HG03025 (cell line): ENCODE measurements around the gene CRP.
"Not testable (repeated sequence)": the region's sequence is repeated elsewhere in the genome, so short reads cannot be mapped to it uniquely, and the experiment has no call there.

ENCODE experiments used
- ATAC-seq: cut with Tn5 transposase; IDR thresholded peaks from one replicate; pipeline ENCODE4 v1.9.1; 2021; ENCODE audit warnings: mild to moderate bottlenecking, moderate library complexity; ENCODE audit not compliant: unreplicated experiment, low FRiP score

Gene CRP

DNA sequence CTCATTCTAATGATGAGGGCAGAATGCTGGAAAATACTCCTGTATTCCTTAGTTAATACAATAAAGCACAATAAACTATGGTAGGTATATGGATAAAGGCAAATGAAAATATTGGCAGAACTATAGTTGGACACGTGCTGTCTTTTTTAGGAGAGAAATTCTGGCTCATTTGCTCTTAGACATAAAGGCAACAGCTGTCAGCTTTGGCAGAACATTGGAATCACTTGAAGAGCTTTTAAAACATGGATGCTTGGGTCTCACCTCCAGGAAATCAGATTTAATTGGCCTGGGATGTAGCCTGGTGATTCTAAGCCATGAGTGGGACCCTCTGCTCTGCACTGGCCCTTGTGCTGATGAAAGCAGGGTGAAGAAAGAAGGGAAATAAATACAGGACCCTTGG, 9.9 kb downstream of the CRP start:
- ATAC-seq: no peak

DNA sequence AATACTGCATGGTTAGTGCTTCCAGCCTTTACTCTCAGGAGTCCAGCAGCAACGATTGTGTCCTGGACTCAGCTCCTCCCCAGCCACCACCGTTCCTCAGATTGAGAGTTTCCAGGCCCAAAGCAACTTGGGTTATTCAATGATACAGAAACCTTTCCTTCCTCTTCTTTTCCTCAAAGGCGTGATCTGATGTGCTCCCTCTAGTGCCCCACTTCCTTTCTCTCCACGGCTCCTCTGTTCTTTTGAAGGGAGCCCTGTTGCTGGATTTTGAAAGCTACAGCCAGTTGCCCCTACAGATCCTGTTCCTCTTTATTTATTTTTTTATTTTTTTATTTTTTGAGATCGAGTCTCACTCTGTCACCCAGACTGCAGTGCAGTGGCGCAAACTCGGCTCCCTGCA, 14.1 kb downstream of the CRP start:
- no peak for ATAC-seq

GRCh38 chr1:159699653-159700052, 14.7 kb downstream of the CRP start:
- no peak for ATAC-seq

DNA sequence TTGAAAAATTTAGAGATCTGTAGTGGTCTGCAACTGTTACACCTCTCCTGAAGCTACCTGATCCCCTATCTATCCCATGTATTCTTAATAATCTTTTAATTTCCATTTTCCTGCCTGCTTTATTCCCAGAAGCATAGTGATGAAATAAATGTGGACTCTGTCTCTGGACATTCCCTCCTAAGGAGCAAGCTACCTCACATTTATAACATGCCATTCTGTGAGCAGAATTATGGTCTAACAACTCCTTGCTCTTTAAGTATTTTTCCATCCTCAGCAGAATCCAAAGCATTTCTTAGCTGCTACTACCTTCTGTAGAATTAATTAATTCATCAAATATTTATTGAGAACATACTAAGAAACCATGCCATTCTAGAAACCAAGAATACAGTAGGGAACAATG, 15.1 kb downstream of the CRP start:
- ATAC-seq: no peak

DNA sequence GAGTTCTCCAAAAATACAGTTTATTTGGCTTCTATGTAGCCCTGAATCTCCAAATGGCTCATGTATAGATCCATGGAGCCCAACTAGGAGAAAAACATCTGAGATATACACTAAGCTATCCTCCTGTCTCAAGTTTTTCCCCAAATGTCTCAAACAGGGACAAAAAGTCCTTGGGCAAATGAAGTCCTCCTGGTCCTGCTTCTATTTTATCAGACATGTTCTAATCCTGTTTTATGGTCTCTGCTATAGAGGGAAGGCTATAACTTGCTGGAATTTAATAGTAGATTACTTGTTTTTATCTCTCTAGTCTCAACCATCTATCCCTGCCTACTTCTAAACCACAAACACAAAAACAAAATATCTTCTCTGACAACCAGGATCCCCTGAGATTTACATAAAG, 26.9 kb downstream of the CRP start:
- no peak for ATAC-seq

- ATAC-seq: no peak
Observed at GRCh38 chr1:159686599-159687299, 27.6 kb downstream of the CRP start.

GRCh38 chr1:159678939-159679338, 35.5 kb downstream of the CRP start:
- no peak for ATAC-seq

DNA sequence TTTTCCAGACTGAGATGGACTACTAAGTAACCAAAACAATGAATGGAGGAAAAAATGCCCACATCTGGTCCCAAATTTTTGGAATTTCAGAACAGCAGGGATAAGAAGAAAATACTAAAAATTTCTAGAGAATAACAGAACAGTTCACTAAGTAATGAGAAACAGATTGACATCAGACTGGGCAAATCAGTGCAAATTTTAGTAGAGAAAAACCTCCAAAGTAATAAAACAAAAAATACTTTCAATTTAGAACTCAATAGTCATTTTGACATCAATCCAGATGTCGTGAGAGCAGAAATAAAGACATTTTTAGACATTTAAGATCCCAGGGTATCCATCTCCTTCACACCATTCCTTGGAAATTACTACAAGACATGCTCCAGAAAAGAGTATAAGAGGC, 39.3 kb downstream of the CRP start:
- no peak for ATAC-seq

- not testable (repeated sequence) for ATAC-seq
Observed at GRCh38 chr1:159672390-159672789, 42.0 kb downstream of the CRP start.

DNA sequence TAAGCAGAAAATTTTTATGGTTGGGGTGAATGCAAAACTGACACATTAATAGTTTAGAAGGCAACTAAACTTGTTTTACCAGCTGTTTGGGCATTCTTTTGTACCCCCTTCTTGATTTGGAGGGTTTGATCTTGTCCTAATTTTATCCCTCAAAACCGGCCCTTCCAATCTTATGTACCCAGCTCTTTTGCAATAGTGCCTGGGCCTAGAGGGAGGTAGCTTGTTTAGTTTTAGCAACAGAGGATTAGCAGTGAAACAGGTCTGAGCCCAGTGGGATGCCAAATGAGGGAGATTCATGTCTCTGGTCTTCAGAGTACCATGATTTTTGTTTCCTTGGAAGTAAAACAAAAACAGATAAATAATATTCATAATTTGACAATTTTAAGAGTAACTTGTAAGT, 45.1 kb downstream of the CRP start:
- no peak for ATAC-seq

DNA sequence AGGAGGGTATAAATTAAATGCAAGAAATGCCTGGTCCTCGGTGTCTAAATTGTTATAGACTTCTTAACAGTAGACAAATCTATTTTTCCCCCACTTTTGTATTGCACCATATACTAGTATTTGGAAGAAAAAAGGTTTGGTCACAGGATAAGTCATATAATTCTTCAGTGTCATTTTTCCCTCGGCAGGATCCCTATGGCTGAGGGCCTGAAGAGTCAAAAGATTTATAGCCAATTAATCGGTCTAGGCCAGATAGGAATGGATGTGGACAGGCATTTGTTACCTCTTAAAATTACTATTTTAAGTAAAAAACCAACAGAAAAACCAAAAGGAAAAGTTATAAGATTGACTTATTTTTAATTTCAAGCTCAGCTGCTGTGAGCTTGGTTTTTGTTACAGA, 45.6 kb downstream of the CRP start:
- ATAC-seq: no peak

GRCh38 chr1:159664247-159664646, 50.1 kb downstream of the CRP start:
- ATAC-seq: no peak

- no peak for ATAC-seq
Observed at GRCh38 chr1:159663552-159663951, 50.8 kb downstream of the CRP start.
